SU-DHL-6 (cell line): ENCODE results near the gene SFMBT2.

ENCODE experiments used
- H2AFZ ChIP-seq: fragments of 200-600 bp; sonication (generic); 2 replicates; pipeline ENCODE4 v1.6.1; 2014; ENCODE audit warnings: low read depth, mild to moderate bottlenecking, moderate library complexity, mixed read lengths, antibody characterized with exemption, low read length; ENCODE audit not compliant: severe bottlenecking
- H3F3A ChIP-seq: fragments of 200-600 bp; shearing (Covaris generic); 2 replicates; pipeline ENCODE4 v1.6.0; 2016; ENCODE audit warnings: antibody characterized with exemption, mild to moderate bottlenecking; ENCODE audit not compliant: insufficient read depth
- H3K27ac ChIP-seq: fragments of 200-600 bp; sonication (generic); 2 replicates; pipeline ENCODE4 v1.5.1; 2016; ENCODE audit warnings: low read depth, mild to moderate bottlenecking, low read length, moderate library complexity, mixed read lengths
- H3K27me3 ChIP-seq: fragments of 200-600 bp; sonication (generic), shearing (Covaris generic); 2 replicates; pipeline ENCODE4 v1.6.0; 2014; ENCODE audit warnings: mild to moderate bottlenecking, low read length
- H3K36me3 ChIP-seq: fragments of 200-600 bp; sonication (generic); 2 replicates; pipeline ENCODE4 v1.6.1; 2014; ENCODE audit warnings: mild to moderate bottlenecking, low read length, mixed read lengths
- H3K4me2 ChIP-seq: fragments of 300-600, 200-600 bp; shearing (Covaris generic), sonication (generic); 2 replicates; pipeline ENCODE4 v1.6.0; 2014; ENCODE audit warnings: low read length, low read depth, mild to moderate bottlenecking; ENCODE audit not compliant: poor library complexity, severe bottlenecking
- H3K4me3 ChIP-seq: fragments of 200-600 bp; sonication (generic); 2 replicates; pipeline ENCODE4 v1.5.1; 2014; ENCODE audit warnings: antibody characterized with exemption, low read length, mild to moderate bottlenecking, mixed read lengths; ENCODE audit not compliant: insufficient read depth, poor library complexity, severe bottlenecking
- H3K79me2 ChIP-seq: fragments of 200-600 bp; sonication (generic); 2 replicates; pipeline ENCODE4 v1.6.1; 2014; ENCODE audit warnings: mild to moderate bottlenecking, low read length, moderate library complexity; ENCODE audit not compliant: insufficient read depth
- H3K9ac ChIP-seq: fragments of 200-600 bp; sonication (generic); 2 replicates; pipeline ENCODE4 v1.7.0; 2014; ENCODE audit warnings: mild to moderate bottlenecking, low read length
- H3K9me2 ChIP-seq: fragments of 200-600 bp; sonication (generic); replicated peaks from 2 replicates; pipeline ENCODE4 v1.6.1; 2014; ENCODE audit warnings: low read length; ENCODE audit not compliant: insufficient read depth
- H3K9me3 ChIP-seq: fragments of 200-600 bp; sonication (generic); 2 replicates; pipeline ENCODE4 v1.6.1; 2014; ENCODE audit warnings: low read length, mixed read lengths; ENCODE audit not compliant: insufficient read depth
- H4K20me1 ChIP-seq: fragments of 200-600 bp; sonication (generic); 2 replicates; pipeline ENCODE4 v1.6.1; 2014; ENCODE audit warnings: low read depth, mild to moderate bottlenecking, antibody characterized with exemption, low read length, moderate library complexity, mixed read lengths
- EZH2phosphoT487 ChIP-seq: fragments of 200-600 bp; sonication (generic), shearing (Covaris generic); conservative IDR thresholded peaks from 2 replicates; pipeline ENCODE4 v1.6.1; 2018; ENCODE audit warnings: mild to moderate bottlenecking, antibody characterized with exemption, low read length, moderate library complexity, mixed read lengths
- TF ChIP-seq, protein P1 (sequence below): fragments of 200-600 bp; sonication (generic); IDR thresholded peaks from one replicate; pipeline ENCODE4 v1.5.1; 2017; ENCODE audit warnings: antibody characterized with exemption, mild to moderate bottlenecking, low read length, moderate library complexity; ENCODE audit not compliant: insufficient read depth, poor library complexity, severe bottlenecking

The SFMBT2 gene

GRCh38 chr10:7457478-7458316 is 46.9 kb upstream of the SFMBT2 start:
- Histone ChIP-seq H3F3A (no peaks in the 10 kb centered on the region), H3K4me3 (no peak overlapping the region), H3K27me3 (no peaks in the 10 kb centered on the region), H3K36me3 (no peaks in the 10 kb centered on the region), H3K79me2 (no peaks in the 10 kb centered on the region), H3K27ac (no peak overlapping the region), H3K9me3 (no peaks in the 10 kb centered on the region), H4K20me1 (no peaks in the 10 kb centered on the region), H3K9ac (no peak overlapping the region), H3K9me2 (no peaks in the 10 kb centered on the region), H3K4me2 (peak overlapping the region; percentile 11), H2AFZ (no peak overlapping the region)
- TF ChIP-seq, protein P1, sequence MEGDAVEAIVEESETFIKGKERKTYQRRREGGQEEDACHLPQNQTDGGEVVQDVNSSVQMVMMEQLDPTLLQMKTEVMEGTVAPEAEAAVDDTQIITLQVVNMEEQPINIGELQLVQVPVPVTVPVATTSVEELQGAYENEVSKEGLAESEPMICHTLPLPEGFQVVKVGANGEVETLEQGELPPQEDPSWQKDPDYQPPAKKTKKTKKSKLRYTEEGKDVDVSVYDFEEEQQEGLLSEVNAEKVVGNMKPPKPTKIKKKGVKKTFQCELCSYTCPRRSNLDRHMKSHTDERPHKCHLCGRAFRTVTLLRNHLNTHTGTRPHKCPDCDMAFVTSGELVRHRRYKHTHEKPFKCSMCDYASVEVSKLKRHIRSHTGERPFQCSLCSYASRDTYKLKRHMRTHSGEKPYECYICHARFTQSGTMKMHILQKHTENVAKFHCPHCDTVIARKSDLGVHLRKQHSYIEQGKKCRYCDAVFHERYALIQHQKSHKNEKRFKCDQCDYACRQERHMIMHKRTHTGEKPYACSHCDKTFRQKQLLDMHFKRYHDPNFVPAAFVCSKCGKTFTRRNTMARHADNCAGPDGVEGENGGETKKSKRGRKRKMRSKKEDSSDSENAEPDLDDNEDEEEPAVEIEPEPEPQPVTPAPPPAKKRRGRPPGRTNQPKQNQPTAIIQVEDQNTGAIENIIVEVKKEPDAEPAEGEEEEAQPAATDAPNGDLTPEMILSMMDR, result no peak
- no peak for TF ChIP-seq EZH2phosphoT487

GRCh38 chr10:7449063-7449695 is 38.3 kb upstream of the SFMBT2 start:
- no peaks in the 10 kb centered on the region for H3K9me2 ChIP-seq
- TF ChIP-seq, protein P1, result no peak
- no peak for TF ChIP-seq EZH2phosphoT487
- H3K27me3 ChIP-seq, result no peaks in the 10 kb centered on the region
- H3K36me3 ChIP-seq, result peaks cover 7% of the 10 kb centered on the region
- peaks cover 17% of the 10 kb centered on the region; the same call in 1 of the 2 replicates for H3K9me3 ChIP-seq
- H3K79me2 ChIP-seq, result no peaks in the 10 kb centered on the region
- no peaks in the 10 kb centered on the region for H3F3A ChIP-seq
- no peaks in the 10 kb centered on the region for H4K20me1 ChIP-seq
- no peak overlapping the region for H3K4me3 ChIP-seq
- H3K9ac ChIP-seq, result no peak overlapping the region
- H3K27ac ChIP-seq, result no peak overlapping the region
- no peak overlapping the region for H2AFZ ChIP-seq
- H3K4me2 ChIP-seq, result no peak overlapping the region

DNA sequence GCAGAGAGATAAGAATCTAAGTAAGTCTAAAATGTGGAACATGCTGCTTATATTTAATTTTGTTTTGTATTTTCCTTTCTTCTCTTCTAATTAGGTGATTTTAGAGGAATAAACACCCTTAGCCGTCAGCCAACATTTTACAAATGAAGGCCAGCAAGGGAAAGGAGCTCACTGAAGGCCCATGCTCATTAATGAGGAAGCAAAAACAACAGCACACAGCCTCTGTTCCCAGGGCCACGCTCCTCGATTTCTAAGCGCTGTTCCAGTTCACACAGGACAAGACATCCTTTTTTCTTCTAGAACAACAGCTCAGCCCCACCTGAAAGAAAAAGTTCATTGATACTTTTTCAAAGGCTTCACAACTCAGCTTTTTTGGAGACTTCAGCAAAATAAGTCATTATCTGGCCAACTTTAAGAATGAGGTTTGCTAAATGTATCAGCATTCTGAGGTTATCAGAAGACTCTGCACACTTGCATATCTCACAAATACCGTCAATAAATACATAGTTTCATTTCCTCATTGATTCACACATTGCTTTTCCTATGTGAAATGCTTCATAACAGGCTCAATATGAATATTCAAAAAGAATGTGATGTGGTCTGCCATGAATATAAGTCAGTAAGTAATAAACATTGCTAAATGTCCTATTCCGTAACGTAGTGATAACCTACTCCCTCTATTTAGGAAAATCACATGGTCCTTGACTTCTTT is 34.8 kb upstream of the SFMBT2 start:
- no peak overlapping the region for H3K4me2 ChIP-seq
- no peak overlapping the region for H3K27ac ChIP-seq
- H3K79me2 ChIP-seq, result no peaks in the 10 kb centered on the region
- H3K36me3 ChIP-seq, result peaks cover 7% of the 10 kb centered on the region
- H3K9ac ChIP-seq, result no peak overlapping the region
- H3K9me2 ChIP-seq, result no peaks in the 10 kb centered on the region
- peaks cover 17% of the 10 kb centered on the region; the same call in 1 of the 2 replicates for H3K9me3 ChIP-seq
- TF ChIP-seq, protein P1, result no peak
- no peak for TF ChIP-seq EZH2phosphoT487
- H2AFZ ChIP-seq, result no peak overlapping the region
- H3K4me3 ChIP-seq, result no peak overlapping the region
- H3F3A ChIP-seq, result no peaks in the 10 kb centered on the region
- H4K20me1 ChIP-seq, result no peaks in the 10 kb centered on the region
- no peaks in the 10 kb centered on the region for H3K27me3 ChIP-seq
